ENCODE results near the gene DUSP15.
"Not testable (repeated sequence)": the region's sequence is repeated elsewhere in the genome, so short reads cannot be mapped to it uniquely, and the experiment has no call there.

DUSP15 gene

DNA sequence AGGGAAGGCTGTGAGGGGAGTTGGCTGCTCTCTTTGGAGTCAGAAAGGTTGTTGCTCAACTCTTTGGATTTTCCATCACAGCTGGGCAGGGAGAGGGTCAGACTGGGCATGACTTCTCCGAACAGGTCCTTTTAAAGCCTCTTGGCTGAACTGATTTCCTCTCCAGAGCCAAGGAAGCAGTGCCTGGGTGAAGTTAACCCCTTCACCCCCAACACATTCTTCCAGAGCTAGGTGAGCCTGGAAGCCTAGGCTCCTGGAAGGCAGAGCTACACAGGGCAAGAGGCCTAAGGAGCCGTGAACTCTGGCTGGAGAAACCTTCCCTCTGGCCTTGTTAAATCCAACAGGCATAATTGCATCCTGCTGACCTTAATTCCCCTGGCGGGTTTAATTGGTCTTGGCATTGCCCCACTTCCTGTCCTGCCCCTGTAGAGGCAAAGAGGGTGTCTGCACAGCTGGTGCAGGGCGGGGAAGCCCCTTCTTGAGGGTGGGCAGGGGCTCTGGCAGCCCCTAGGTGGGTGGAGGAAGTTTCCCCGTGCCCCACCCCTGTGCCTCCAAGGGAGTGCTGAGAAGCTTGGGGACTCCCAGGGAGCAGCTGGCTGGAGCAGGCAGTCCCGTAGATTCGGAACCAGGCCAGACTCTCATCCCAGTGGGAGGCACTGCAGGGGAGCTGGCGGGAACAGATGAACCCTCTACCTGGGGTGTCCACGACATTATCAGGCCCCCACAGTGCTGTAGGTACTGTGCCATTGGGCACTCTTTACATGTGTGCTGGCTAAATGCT, 54.7 kb downstream of the DUSP15 start:
- H3K4me3 Mint-ChIP-seq, result no peak overlapping the region
- H3K4me1 Mint-ChIP-seq, result peaks cover under 1% of the 10 kb centered on the region
- H3K9me3 Mint-ChIP-seq, result no peaks in the 10 kb centered on the region
- no peaks in the 10 kb centered on the region for H3K27me3 Mint-ChIP-seq
- H3K27ac Mint-ChIP-seq, result no peak overlapping the region
- no peaks in the 10 kb centered on the region for H3K36me3 Mint-ChIP-seq
- no peak for ATAC-seq

DNA sequence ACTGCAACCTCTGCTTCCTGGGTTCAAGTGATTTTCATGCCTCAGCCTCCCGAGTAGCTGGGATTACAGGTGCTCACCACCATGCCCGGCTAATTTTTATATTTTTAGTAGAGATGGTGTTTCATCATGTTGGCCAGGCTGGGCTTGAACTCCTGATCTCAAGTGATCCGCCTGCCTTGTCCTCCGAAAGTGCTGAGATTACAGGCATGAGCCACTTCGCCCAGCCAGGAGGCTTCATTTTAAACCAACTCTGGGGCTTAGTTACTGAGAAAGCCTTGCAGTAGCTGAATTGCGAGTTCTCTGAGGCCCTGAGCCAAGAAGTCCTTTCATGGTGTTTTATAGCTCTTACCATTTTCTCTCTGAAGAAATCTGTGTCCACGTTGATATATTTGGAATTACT, 56.2 kb downstream of the DUSP15 start:
- not testable (repeated sequence) for H3K9me3 Mint-ChIP-seq, H3K27me3 Mint-ChIP-seq, ATAC-seq, H3K4me3 Mint-ChIP-seq, H3K4me1 Mint-ChIP-seq, H3K36me3 Mint-ChIP-seq, H3K27ac Mint-ChIP-seq

DNA sequence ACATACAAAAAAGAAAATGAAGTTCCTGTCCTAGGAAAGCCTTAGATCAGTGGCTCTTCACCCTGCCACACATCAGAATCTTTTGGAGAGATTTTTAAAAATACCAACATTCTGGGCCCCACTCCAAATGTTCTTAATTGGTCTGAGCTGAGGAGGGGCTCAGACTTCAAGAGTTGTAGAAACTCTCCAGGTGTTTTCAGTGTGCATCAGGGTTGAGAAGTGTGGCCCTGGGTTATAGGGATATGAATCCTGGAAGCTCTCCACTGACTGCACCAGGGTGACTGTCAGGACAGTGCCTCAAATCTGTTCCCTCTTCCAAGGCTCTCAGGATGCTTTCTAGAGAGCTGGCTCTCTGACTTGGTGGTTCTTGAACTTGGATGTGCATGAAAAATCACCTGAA, 56.7 kb downstream of the DUSP15 start:
- ATAC-seq, result no peak
- Mint-ChIP-seq H3K36me3 (no peaks in the 10 kb centered on the region), H3K4me3 (no peak overlapping the region), H3K27me3 (no peaks in the 10 kb centered on the region), H3K4me1 (peaks cover 5% of the 10 kb centered on the region), H3K9me3 (no peaks in the 10 kb centered on the region), H3K27ac (no peak overlapping the region)

DNA sequence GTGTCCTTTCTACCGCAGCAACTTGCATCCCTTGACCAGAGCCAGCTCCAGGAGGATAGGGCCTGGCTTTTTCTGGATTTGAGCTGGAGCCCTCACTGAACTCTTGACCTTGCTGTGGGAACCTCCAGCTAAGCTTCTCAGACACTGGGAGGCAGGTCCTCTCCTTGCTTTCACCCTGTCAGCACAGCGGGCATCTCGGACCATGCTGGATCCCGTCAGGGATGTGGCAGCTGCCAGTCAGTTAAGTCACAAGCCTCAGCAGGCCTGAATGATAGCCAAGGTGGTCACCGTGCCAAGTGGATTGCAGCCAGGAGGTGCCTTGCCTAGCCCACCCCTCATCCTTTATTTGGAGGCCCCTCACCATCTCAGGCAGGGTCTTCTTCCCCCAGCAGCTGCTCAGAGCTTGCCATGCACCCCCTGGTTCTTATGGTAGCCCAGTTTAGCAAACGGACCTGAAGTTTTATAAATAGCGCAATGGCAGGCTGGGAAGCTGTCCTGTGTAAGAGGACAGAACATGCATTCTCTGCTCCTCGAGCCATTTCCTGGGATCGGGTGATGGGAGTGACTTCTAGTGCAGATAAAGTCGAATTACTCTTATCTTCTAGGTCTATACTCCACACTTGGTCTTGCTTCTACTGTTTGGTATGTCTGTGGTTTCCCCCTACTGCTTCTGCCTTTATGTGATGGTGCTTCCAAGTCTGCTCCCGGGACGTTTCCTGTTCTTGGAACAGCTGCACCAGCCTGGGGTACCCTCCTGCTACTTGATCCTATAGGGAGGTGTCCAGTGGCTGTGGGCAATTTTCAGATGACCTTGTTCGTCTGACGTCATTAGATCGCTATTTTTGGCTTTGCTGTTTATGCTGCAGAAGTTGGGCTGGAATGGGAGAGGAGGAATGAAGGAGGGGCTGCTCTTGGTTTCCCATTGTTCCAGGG, 58.3 kb downstream of the DUSP15 start:
- no peak overlapping the region for H3K4me3 Mint-ChIP-seq
- H3K27me3 Mint-ChIP-seq, result no peaks in the 10 kb centered on the region
- H3K9me3 Mint-ChIP-seq, result no peaks in the 10 kb centered on the region
- H3K4me1 Mint-ChIP-seq, result peaks cover 5% of the 10 kb centered on the region
- no peak overlapping the region for H3K27ac Mint-ChIP-seq
- no peaks in the 10 kb centered on the region for H3K36me3 Mint-ChIP-seq
- ATAC-seq, result no peak

DNA sequence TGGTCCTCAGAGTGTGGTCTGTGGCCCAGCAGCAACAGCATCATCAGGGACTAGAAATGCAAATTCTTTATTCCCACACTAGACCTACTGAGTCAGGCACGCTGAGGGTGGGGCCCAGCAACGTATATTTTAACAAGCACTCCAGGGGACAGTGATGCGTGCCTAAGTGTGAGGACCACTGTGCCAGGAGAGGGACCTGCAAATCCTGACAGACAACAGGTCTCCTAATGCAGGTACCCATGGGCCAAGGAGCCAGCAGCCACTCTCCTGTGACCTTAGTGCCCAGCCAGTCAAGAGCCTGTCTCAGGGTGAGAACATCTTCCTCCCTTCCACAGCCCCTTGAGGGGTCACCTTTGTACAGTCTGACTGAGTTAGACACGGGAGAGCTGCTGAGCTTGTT, 59.1 kb downstream of the DUSP15 start:
- Mint-ChIP-seq H3K4me1 (peaks cover 11% of the 10 kb centered on the region), H3K9me3 (no peaks in the 10 kb centered on the region), H3K27me3 (no peaks in the 10 kb centered on the region), H3K4me3 (no peak overlapping the region), H3K36me3 (no peaks in the 10 kb centered on the region), H3K27ac (no peak overlapping the region)
- no peak for ATAC-seq
